HG02588 (cell line): ENCODE data around the gene PDE10A.
"Not testable (repeated sequence)": the region's sequence is repeated elsewhere in the genome, so short reads cannot be mapped to it uniquely, and the experiment has no call there.

Experiments used
- ATAC-seq: cut with Tn5 transposase; IDR thresholded peaks from one replicate; pipeline ENCODE4 v1.9.1; 2021; ENCODE audit warnings: mild to moderate bottlenecking, moderate library complexity; ENCODE audit not compliant: unreplicated experiment

The PDE10A gene

DNA sequence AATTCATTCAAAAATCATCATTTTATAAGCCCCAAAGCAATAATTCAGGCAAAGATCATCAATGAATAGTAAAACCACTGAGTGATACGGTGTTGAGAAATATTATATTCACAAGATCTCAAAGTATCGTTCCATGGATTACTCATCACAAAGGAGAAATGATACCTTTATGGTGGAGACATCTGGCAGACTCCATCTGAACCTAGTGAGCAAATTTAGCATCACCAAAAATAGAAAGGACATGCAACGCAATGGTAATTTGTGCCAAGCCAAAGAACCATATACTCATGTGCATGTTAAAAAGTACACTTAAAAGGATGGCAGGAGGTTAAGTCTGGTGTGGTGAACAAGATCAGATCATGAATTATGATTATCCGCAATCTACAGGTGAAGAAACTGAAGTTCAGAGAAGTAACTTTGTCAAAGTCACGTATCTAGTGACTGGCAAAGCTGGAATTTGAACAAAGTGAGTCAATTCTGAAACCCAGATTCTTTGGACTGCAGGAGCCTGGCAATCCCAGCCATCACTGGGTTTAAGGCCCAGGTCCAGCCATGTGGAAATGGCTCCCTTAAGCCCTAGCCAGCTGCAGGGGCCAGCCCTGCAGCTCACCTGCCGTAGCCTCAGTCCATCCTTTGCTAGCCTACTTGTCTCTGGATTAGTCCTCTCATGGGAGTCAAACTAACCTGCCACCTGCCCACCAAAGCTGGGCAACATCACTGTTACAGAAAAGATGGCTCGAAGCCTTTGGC, 68.3 kb downstream of the PDE10A start:
- no peak for ATAC-seq

DNA sequence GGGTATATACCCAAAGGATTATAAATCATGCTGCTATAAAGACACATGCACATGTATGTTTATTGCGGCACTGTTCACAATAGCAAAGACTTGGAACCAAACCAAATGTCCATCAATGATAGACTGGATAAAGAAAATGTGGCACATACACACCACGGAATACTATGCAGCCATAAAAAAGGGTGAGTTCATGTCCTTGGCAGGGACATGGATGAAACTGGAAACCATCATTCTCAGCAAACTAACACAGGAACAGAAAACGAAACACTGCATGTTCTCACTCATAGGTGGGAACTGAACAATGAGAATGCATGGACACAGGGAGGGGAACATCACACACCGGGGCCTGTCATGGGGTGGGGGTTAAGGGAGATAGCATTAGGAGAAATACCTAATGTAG, 70.1 kb downstream of the PDE10A start:
- ATAC-seq: not testable (repeated sequence)

DNA sequence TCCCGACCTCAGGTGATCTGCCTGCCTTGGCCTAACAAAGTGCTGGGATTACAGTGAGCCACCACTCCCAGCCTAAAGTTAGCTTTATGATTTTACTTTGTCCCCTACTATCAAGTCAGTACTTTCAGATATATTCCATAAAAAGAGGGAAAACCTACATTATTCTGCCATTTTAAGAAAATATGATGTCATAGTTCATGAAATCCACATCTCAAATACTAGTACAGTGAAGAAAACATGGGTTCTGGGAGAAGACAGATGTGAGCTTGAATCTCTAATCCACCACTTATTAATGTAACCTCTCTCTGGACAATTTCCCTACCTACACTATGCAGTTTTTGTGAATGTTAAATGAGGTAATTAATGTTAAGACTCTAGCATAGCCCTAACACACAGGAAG, 74.5 kb downstream of the PDE10A start:
- no peak for ATAC-seq

DNA sequence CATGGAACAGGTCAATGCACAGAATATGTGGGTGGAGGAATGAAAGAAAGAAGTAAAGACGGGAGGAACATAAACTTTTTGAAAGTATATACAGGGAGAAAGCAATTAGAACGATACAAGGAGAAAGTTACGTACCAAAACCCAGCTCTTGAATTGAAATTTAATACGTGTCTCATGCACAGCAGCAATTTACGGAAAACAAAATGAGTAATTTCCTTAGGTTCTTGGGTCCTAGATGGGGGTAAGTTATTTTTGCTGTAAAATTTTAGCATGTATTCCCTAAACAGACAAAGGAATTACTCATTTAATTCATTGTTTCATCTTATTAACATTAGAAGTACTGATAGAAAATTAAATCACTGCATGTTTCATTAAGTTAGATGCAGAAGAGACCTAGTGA, 75.8 kb downstream of the PDE10A start:
- no peak for ATAC-seq

DNA sequence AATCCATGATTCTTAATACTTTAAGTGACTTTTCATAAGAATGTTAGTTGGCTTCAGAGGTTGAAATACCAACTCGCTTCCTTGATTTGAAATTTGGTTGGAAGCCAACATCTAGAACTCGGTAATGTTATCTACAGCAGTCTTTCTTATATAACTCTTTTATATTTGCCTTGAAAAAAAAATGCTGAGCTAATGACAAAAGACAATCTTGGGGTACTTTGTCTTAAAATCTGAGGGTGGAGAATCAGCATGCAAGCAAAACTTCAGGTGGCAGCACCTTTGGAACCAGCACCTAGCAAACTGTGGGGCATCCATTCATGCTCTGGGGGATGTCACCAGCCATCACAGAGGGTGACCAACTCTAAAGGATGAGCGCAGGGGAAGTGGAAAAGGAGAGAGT, 76.3 kb downstream of the PDE10A start:
- ATAC-seq: no peak

DNA sequence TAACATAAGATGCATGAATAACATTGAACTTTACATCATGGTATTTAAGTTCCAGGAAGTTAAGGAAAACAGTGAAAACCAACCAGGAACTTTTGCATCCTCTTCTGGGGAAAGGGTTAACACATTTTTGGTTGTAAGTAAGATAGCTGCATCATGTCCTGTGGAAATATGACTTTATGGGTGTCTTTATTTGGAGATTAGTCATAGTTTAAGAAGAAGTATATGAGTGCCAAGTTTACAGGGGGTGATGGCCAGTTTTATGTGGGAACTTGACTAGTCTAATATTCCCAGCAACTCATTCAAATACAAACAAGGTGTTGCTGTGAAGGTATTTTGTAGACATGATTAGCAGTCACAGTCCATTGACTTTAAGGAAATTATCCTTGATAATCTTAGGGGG, 78.0 kb downstream of the PDE10A start:
- no peak for ATAC-seq

DNA sequence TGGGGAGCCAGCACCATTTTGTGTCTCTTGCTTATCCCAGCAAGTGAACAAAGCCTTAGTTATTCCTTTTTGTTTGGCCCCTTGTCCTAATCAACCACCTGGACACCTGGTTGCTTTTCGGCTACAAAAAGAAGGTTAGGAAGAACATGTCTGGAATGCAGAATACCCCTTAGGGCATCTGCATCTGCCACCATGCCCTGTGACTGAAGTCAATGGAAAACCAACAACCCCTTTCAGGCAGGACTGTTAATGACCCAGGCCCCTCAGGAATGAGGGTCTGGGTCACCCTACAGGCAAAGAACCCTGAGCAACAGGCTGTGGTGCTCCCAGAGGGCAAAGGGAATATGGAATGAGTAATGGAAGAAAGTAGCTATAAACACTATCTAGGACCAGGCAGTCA, 78.5 kb downstream of the PDE10A start:
- ATAC-seq: no peak

DNA sequence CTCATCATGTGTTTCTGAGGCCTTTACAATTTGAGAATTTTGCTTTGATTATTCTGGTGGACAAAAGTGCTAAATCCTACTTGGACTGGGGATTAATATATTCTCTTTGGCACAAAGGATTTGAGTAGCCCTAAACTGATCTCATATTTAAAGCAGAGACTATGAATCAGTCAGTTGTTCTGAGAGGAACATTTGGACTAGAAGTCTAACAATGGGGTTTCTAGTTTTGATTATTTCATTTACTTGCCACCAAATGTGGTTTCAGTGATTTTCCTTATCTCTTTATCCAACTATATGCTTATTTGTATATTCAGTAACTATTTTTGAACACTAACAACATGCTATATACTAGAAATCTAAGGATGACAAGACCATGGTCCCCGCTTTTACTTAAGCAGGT, 81.4 kb downstream of the PDE10A start:
- ATAC-seq: no peak

DNA sequence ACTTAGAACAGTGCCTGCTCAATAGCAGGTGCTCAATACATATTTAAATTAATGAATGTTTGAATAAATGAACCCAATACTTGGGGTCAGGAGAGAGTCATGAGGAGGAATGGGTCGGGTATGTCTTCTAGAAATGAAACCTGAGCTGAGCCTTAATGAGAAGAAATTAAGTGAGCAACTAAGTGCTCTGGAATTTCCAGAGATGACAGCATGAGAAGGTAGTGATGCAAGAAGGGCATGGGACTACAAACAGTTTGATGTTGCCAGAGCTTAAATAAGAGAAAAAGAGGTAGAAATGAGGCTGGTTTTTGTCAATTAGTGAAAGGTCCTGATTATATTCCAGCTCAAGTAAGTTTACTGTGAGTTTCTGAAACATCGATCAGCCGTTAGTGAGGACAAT, 82.9 kb downstream of the PDE10A start:
- no peak for ATAC-seq

DNA sequence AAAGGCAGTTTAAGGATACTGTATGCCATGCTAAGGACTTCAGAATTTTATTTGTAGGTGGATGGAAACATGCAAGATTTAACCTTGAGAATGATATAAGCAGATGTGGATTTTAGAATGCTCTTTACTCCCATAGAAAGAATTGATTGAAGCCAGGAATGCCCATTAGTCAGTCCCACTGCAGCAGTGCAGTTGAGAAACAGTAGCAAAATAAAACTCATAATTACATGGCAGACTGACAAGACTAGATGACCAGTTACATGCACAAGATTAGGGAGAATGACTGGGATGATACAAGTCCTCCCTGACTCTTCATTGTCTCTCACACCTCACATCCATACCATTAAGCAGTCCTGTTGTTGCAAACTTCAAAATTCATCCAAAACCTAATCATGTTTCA, 83.9 kb downstream of the PDE10A start:
- no peak for ATAC-seq

DNA sequence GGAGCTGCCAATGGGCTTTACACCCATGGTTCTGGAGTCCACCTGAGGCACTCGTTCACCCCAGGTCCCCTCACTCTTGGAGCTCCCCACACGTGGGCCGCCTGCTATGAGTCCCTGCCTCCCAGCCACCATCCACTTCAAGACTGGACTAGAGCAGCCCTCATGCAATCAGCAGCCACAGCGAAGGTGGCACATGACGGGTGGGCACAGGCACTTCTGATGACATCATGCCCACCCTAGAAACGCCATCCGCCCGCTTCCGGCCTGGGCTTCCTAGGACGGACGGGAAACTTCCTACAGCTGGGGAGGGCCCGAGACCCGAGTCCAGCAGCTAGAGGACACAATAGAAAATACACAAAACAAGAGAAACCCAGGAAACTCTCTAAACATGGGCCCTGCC, 85.5 kb downstream of the PDE10A start:
- ATAC-seq: no peak

DNA sequence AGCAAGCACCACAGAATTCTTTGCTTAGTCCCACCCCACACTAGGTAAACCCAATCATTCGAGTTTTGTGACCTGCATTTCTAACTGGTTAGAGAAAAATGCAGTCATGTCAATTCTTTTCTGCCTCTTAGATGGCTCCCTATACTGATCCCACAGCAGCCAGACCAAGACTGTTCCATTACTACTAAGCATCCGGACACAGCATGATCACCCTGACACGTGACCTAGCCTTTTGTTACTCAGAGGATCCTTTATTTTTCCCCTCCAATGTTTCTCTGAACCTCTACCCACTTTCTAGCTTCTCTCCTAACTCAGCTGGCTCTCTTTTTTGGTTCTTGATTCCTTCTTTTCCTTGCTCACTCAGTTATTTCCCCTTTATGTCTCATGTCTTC, 87.9 kb downstream of the PDE10A start:
- no peak for ATAC-seq

DNA sequence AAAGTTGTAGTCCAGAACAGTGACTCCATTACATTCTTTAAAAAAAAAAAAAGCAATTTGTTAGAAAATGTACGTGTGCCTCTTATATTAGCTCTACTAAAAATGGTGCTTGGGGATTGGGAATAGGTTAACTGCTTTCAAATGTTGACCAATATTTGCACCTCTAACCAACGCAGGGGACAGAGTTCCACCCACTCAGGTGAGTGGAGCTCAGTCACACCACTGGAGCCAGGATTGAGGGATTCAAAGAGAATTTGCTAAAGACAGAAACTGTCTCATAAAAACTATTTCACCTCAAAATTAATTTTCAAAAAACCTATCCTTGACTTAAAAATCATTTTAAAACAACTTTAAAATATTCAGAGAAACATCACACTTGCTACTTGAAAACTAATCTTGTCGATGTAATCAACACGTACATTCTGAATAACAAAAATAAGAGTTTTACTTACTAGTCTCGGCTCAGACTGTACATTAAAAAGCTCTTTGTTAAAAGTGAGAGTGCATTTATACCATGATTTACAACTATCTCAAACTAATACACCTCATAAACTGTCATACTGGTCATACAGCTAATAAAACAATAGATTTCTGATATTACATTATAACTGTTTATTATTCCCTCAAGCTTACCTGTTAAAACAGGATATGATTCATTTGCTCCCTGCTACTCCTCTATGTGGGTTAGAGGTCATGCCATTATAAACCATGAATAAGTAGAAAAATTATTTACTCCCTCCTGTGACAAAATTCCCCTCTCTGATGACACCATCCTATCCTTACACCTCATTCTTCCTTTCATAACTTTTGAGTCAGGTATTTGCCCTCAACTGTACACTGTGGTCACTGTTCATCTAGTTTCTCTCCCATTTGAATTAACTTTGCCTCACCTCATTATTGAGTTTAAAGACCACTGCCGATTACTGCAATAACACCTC, 88.6 kb downstream of the PDE10A start:
- no peak for ATAC-seq

DNA sequence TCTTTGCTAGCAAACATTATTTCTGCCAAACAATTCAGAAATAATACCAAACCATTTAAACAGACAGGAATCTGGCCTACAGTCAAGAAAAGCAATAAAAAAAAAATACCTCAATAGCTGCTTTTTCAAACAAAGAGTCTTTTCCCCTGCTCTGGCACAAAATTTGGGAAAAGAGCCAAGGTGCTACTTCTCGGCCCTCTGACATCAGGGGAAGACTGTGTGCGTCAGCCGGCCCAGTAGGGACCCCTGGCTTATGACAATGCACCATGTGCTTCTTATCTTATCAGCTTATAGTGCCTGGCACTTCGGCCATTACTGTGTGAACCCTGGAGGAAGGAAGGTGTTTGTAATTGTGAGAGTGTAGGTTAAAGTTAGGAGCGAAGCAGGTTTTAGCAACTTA, 89.4 kb downstream of the PDE10A start:
- ATAC-seq: no peak

DNA sequence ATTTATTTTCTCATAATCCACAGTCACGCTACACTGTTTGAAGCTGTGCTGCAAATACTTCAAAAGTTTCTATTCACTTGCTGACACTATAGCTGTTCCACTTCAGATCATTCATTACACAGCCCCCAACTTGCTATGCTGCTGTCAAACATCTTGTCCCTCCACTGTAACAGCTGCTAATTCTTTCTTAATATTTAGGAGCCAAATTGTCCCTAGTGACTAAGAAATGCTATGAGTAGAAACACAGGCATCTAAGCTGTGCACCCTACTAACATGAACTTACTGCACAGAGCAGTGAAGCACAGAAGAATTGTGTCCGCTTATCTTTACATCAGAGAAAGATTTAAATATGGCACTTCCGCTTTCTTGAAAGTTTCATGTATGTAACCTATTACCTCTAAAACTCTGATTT, 91.3 kb downstream of the PDE10A start:
- ATAC-seq: peak; percentile 71

DNA sequence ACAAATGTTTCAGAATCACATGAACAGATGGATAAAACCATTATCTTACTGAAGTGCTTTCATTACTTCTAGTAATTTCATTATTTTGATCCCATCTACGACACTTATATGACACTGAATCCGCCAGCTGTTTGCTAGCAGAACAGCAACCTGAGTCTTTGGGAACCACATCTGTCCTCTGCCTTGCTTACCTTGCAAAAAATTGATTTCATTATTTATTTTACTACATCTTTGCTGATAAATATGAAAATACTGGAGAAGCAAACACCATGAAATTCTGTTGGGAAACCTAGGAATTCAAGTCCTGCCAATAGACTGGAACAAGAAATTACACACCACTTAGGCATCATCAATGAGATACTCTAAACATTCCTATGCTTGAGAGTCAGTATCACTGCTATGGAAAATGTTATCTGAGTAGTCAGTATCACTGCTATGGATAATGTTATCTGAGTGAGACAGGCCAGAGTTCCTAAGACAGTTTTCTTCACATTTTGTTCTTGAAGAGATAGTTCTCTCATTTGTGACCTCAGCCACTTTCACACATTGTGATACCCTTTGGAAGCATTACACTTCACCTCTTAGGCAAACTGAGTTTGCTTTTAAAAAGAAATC, 91.9 kb downstream of the PDE10A start:
- no peak for ATAC-seq

DNA sequence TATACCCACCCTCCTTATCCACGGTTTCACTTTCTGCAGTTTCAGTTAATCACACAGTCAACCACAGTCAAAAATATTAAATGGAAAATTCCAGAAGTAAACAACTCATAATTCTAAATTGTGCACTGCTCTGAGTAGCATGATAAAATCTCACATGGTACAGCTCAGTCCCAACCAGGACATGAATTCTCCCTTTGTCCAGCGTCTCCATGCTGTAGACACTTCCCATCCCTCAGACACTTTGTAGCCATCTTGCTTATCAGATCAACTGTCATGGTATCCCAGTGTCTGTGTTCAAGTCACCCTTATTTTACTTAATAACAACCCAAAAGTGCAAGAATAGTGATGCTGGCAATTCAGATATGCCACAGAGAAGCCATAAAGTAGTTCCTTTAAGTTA, 94.7 kb downstream of the PDE10A start:
- ATAC-seq: no peak

DNA sequence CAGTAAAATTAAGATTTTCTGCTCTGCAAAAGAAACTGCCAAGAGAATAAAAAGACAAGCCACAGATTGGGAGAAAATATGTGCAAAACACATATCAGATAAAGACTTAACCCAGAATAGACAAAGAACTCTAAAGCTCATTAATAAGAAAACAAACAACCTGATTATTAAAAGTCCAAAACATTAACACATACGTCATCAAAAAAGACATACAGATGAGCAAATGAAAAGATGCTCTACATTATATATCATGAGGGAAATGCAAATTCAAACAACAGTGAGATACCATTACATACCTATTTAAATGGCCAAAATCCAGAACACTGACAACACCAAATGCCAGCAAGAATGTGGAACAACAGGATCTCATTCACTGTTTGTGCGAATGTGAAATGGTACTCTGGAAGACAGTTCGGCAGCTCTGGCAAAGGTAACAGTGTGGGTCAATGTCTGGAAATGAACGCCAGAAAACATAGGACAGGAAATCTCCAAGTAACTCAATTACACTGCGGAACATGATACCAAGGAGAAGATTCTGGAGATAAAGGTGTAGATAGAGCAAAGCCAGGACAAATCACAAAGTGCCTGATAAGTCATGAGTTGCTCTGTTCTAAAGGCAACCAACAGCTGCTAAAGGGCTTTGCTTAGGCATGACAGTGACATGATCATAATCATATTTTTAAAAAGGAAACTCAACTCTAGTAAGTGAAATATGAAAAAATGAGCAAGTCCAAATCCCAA, 96.8 kb downstream of the PDE10A start:
- no peak for ATAC-seq

DNA sequence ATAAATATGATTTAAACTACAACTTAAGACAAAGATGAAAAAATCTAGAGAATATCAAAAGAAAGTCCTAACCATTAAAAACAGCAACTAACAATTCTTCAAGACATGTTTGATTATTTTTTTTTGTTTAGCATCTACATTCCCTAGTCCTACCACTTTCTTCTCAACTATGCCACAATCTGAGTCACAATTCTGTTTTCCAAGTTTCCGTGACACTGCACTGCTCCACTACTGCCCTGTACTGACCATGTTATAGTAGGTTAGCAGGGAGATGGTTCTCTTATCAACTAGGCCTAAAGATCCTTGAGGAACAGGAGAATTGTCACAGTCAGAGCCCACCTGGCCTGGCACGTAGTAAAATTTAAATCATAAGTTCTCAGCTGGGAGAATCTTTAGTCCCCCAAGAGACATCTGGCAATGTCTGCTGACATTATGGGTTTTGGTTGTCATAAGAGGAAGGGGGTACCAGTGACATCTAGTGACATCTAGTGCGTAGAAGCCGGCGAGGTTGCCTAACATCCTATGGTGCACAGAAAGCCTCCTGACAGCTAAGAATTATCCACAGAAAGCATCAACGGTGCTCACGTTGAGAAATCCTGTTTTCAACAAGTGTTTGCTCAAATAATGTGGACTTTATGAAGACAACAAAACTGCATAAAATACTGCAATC, 100.5 kb downstream of the PDE10A start:
- no peak for ATAC-seq

DNA sequence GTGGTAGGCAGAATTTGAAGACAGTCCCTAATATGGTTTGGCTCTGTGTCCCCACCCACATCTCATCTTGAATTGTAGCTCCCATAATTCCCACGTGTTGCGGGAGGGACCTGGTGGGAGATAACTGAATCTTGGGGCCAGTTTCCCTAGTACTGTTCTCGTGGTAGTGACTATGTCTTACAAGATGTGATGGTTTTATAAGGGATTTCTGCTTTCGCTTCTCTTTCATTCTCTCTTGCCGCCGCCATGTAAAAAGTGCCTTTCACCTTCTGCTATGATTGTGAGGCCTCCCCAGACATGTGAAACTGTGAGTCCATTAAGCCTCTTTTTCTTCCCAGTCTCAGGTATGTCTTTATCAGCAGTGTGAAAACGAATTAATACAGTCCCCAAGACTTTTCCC, 103.4 kb downstream of the PDE10A start:
- ATAC-seq: no peak

DNA sequence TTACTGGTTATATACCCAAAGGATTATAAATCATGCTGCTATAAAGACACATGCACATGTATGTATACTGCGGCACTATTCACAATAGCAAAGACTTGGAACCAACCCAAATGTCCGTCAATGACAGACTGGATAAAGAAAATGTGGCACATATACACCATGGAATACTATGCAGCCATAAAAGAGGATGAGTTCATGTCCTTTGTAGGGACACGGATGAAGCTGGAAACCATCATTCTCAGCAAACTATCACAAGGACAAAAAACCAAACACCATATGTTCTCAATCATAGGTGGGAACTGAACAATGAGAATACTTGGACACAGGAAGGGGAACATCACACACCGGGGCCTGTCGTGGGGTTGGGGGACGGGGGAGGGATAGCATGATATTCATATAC, 104.9 kb downstream of the PDE10A start:
- not testable (repeated sequence) for ATAC-seq
